ENCODE data around the gene DDX41. TPM values are rescaled to one million over a fixed set of nuclear protein-coding genes. Genes with fewer than 3 reads are reported as not detected.
A peak's percentile ranks its signal among the peaks of the same experiment; 100 is the strongest.

DDX41 gene
- total RNA-seq, 4 donors from 2014 or later: 64.5 to 80.8 (median 68.5) TPM

GRCh38 chr5:177468685-177469628, 47.8 kb downstream of the DDX41 start:
- Histone ChIP-seq H3K4me1 (peaks cover 0 to 56% (median 31%) of the 10 kb centered on the region in 3 donors), H3K4me3 (no peak overlapping the region), H3K27me3 (no peaks in the 10 kb centered on the region), H3K9me3 (no peaks in the 10 kb centered on the region), H3K27ac (peak overlapping the region in 3 of 4 donors; percentile 91 to 99 (median 95)), H3K36me3 (peaks cover 0 to 51% of the 10 kb centered on the region in 2 donors)
- TF ChIP-seq, protein P1, sequence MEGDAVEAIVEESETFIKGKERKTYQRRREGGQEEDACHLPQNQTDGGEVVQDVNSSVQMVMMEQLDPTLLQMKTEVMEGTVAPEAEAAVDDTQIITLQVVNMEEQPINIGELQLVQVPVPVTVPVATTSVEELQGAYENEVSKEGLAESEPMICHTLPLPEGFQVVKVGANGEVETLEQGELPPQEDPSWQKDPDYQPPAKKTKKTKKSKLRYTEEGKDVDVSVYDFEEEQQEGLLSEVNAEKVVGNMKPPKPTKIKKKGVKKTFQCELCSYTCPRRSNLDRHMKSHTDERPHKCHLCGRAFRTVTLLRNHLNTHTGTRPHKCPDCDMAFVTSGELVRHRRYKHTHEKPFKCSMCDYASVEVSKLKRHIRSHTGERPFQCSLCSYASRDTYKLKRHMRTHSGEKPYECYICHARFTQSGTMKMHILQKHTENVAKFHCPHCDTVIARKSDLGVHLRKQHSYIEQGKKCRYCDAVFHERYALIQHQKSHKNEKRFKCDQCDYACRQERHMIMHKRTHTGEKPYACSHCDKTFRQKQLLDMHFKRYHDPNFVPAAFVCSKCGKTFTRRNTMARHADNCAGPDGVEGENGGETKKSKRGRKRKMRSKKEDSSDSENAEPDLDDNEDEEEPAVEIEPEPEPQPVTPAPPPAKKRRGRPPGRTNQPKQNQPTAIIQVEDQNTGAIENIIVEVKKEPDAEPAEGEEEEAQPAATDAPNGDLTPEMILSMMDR (IDR thresholded peaks at IDR 0.05): no peak
- TF ChIP-seq EP300 (IDR thresholded peaks at IDR 0.05) (no peak), POLR2A (IDR thresholded peaks at IDR 0.05) (no peak), POLR2AphosphoS5 (IDR thresholded peaks at IDR 0.05) (peak; percentile 12)
- 29 to 57% methylated on average over 3 to 8 of the region's 25 CpGs for WGBS, 2 donors (ENCODE audit: low coverage in 1 of 2)
- ATAC-seq: peak; percentile 67

- Histone ChIP-seq H3K4me1 (peaks cover 0 to 49% (median 31%) of the 10 kb centered on the region in 3 donors), H3K4me3 (no peak overlapping the region), H3K9me3 (no peaks in the 10 kb centered on the region), H3K36me3 (peaks cover 0 to 56% of the 10 kb centered on the region in 2 donors), H3K27ac (peak overlapping the region in 3 of 4 donors; percentile 52 to 99 (median 91)), H3K27me3 (no peaks in the 10 kb centered on the region)
- no peak for ATAC-seq
- no peak for TF ChIP-seq POLR2AphosphoS5 (IDR thresholded peaks at IDR 0.05)
- no peak for TF ChIP-seq EP300 (IDR thresholded peaks at IDR 0.05)
- no peak for TF ChIP-seq POLR2A (IDR thresholded peaks at IDR 0.05)
- TF ChIP-seq, protein P1 (IDR thresholded peaks at IDR 0.05): no peak
- WGBS, 2 donors (ENCODE audit: low coverage in 1 of 2): no CpG with 5 or more reads among the region's 2 CpGs
These were observed 48.5 kb downstream of the DDX41 start for GRCh38 chr5:177468329-177468684.

GRCh38 chr5:177467436-177467835, 49.3 kb downstream of the DDX41 start:
- TF ChIP-seq, protein P1 (IDR thresholded peaks at IDR 0.05): no peak
- TF ChIP-seq POLR2A (IDR thresholded peaks at IDR 0.05) (no peak), POLR2AphosphoS5 (IDR thresholded peaks at IDR 0.05) (no peak), EP300 (IDR thresholded peaks at IDR 0.05) (no peak)
- WGBS, 2 donors (ENCODE audit: low coverage in 1 of 2): 100% methylated on average over 2 of the region's 31 CpGs; no CpG with 5 or more reads in 1 of the 2 donors

GRCh38 chr5:177466861-177467260, 49.9 kb downstream of the DDX41 start:
- Histone ChIP-seq H3K9me3 (no peaks in the 10 kb centered on the region), H3K4me3 (no peak overlapping the region), H3K27ac (no peak overlapping the region), H3K4me1 (peaks cover 0 to 39% (median 25%) of the 10 kb centered on the region in 3 donors), H3K36me3 (peaks cover 0 to 56% of the 10 kb centered on the region in 2 donors), H3K27me3 (no peaks in the 10 kb centered on the region)
- ATAC-seq: no peak
- 93 to 100% methylated on average over 3 to 7 of the region's 25 CpGs for WGBS, 2 donors (ENCODE audit: low coverage in 1 of 2)
- TF ChIP-seq EP300 (IDR thresholded peaks at IDR 0.05): no peak
- TF ChIP-seq, protein P1 (IDR thresholded peaks at IDR 0.05): no peak
- no peak for TF ChIP-seq POLR2AphosphoS5 (IDR thresholded peaks at IDR 0.05)
- TF ChIP-seq POLR2A (IDR thresholded peaks at IDR 0.05): no peak

More at GRCh38 chr5:177467436-177467835, 49.3 kb downstream of the DDX41 start:
- Histone ChIP-seq H3K27ac (peak overlapping the region in 1 of 4 donors; percentile 91), H3K36me3 (peaks cover 0 to 56% of the 10 kb centered on the region in 2 donors), H3K9me3 (no peaks in the 10 kb centered on the region), H3K4me1 (peaks cover 0 to 45% (median 30%) of the 10 kb centered on the region in 3 donors), H3K4me3 (no peak overlapping the region), H3K27me3 (no peaks in the 10 kb centered on the region)
- ATAC-seq: no peak

Data from gastroesophageal sphincter (tissue), 4 donors.